Lower leg skin (tissue), 3 donors: Measurements from ENCODE around the gene MESD.

Experiments
- CTCF ChIP-seq, 3 donors: fragments of 450-650 bp; IDR thresholded peaks; one replicate each; pipeline ENCODE4 v1.5.1; 2016; ENCODE audit warnings: antibody characterized with exemption in 3 of 3, mild to moderate bottlenecking in 3 of 3, moderate library complexity in 2 of 3
- POLR2A ChIP-seq, 2 donors: fragments of 450-650 bp; IDR thresholded peaks; one replicate each; pipeline ENCODE4 v1.6.1; 2016 to 2017; ENCODE audit warnings: antibody characterized with exemption in 2 of 2, mild to moderate bottlenecking in 1 of 2, moderate library complexity in 1 of 2

GRCh38 chr15:80999623-81000036 is 10.0 kb upstream of the MESD start:
- TF ChIP-seq CTCF (IDR thresholded peaks at IDR 0.05) = no peak
- TF ChIP-seq POLR2A (IDR thresholded peaks at IDR 0.05) = no peak
